ENCODE results near the gene AJAP1. TPM values are rescaled to one million over a fixed set of nuclear protein-coding genes. Genes with fewer than 3 reads are reported as not detected.

The AJAP1 gene
- total and polyA plus RNA-seq, 10 of the 15 experiments (the other 5 are each of a cell fraction or from before 2014, with no cell fraction given): not detected

DNA sequence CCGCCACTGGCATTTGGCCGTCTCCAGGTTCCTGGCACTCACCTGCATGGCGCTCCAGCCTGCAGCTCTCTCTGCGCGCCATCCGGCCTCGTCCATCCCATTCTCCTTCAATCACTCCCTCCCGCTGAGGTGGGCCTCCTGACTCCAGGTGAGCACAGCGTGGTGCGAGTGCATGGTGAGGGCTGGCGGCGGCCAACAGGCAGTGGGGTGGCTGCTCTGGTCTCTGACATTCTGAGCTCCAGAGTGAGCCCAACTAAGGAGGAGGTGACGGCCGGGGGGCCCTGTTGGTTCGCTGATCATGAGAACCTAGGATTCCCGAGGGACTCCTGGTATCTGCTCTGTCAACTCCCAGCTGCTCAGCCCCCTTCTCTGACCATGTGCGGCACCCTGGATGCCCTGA, 130.4 kb downstream of the AJAP1 start:
- no peak for DNase-seq (ENCODE audit: low read depth, low spot score)
- Histone ChIP-seq H3K36me3 (ENCODE audit: control insufficient read depth in 2 of 2, insufficient read depth in 2 of 2, low read length in 1 of 2) (no peaks in the 10 kb centered on the region), H3K4me2 (ENCODE audit: control insufficient read depth, insufficient read depth) (no peak overlapping the region), H3K9ac (ENCODE audit: control insufficient read depth, insufficient read depth, low read length) (no peak overlapping the region), H2AFZ (ENCODE audit: control insufficient read depth, low read depth, low read length) (no peak overlapping the region), H3K4me1 (ENCODE audit: control insufficient read depth, insufficient read depth, low read length) (no peaks in the 10 kb centered on the region), H3K27ac (ENCODE audit: control insufficient read depth, insufficient read depth) (no peak overlapping the region), H3K4me3 (no peak overlapping the region), H3K9me3 (replicated peaks; ENCODE audit: control insufficient read depth, insufficient read depth, low read length) (no peaks in the 10 kb centered on the region; the same call in 2 of the 3 replicates), H4K20me1 (ENCODE audit: control insufficient read depth, insufficient read depth) (no peaks in the 10 kb centered on the region), H3K27me3 (replicated peaks in 1 of 2; ENCODE audit: control insufficient read depth in 2 of 2, insufficient read depth in 2 of 2, low read length in 1 of 2) (no peaks in the 10 kb centered on the region), H3K79me2 (ENCODE audit: control insufficient read depth, insufficient read depth, low read length) (no peaks in the 10 kb centered on the region)
- ChIA-PET RAD21 (ENCODE audit: unreplicated experiment) (no interaction called here), CTCF (no interaction called here), POLR2A (no interaction called here), SMC1A (ENCODE audit: uncharacterized antibody, unreplicated experiment) (no interaction called here)
- in situ Hi-C loops (cut with MboI) (no loop called here), intact Hi-C loops (cut with micrococcal nuclease; ENCODE audit: unreplicated experiment) (no loop called here)
- BruUV-seq (replicated peaks): no TSS peak
- TF ChIP-seq, protein P1, sequence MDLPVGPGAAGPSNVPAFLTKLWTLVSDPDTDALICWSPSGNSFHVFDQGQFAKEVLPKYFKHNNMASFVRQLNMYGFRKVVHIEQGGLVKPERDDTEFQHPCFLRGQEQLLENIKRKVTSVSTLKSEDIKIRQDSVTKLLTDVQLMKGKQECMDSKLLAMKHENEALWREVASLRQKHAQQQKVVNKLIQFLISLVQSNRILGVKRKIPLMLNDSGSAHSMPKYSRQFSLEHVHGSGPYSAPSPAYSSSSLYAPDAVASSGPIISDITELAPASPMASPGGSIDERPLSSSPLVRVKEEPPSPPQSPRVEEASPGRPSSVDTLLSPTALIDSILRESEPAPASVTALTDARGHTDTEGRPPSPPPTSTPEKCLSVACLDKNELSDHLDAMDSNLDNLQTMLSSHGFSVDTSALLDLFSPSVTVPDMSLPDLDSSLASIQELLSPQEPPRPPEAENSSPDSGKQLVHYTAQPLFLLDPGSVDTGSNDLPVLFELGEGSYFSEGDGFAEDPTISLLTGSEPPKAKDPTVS (IDR thresholded peaks at IDR 0.05; ENCODE audit: low read depth, low read length): no peak
- TF ChIP-seq, protein P2, sequence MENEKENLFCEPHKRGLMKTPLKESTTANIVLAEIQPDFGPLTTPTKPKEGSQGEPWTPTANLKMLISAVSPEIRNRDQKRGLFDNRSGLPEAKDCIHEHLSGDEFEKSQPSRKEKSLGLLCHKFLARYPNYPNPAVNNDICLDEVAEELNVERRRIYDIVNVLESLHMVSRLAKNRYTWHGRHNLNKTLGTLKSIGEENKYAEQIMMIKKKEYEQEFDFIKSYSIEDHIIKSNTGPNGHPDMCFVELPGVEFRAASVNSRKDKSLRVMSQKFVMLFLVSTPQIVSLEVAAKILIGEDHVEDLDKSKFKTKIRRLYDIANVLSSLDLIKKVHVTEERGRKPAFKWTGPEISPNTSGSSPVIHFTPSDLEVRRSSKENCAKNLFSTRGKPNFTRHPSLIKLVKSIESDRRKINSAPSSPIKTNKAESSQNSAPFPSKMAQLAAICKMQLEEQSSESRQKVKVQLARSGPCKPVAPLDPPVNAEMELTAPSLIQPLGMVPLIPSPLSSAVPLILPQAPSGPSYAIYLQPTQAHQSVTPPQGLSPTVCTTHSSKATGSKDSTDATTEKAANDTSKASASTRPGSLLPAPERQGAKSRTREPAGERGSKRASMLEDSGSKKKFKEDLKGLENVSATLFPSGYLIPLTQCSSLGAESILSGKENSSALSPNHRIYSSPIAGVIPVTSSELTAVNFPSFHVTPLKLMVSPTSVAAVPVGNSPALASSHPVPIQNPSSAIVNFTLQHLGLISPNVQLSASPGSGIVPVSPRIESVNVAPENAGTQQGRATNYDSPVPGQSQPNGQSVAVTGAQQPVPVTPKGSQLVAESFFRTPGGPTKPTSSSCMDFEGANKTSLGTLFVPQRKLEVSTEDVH (IDR thresholded peaks at IDR 0.05; ENCODE audit: low read depth, partially characterized antibody): no peak
- TF ChIP-seq POLR2AphosphoS5 (IDR thresholded peaks at IDR 0.05; ENCODE audit: low read length): no peak
- no peak for TF ChIP-seq TBL1XR1 (IDR thresholded peaks at IDR 0.05; ENCODE audit: low read depth, low read length)
- no peak for TF ChIP-seq NFIC (IDR thresholded peaks at IDR 0.05; ENCODE audit: low read depth, low read length)
- TF ChIP-seq IRF4 (IDR thresholded peaks at IDR 0.05; ENCODE audit: low read depth, low read length): no peak
- 47% methylated on average over 17 of the region's 17 CpGs for WGBS (ENCODE audit: insufficient coverage, insufficient replicate concordance, low lambda C conversion rate, missing lambda C conversion rate)
- no peak for ATAC-seq
- FAIRE-seq: no peak
